Gastrocnemius medialis (tissue), 4 donors: ENCODE results near the gene AJAP1.

ENCODE experiments used
- POLR2A ChIP-seq, 2 donors: fragments of 450-650 bp; IDR thresholded peaks; one replicate each; pipeline ENCODE4 v1.6.1; 2017; ENCODE audit warnings: antibody characterized with exemption in 2 of 2, mild to moderate bottlenecking in 2 of 2, moderate library complexity in 2 of 2
- TF ChIP-seq, protein P1 (sequence below), 5 experiments: fragments of 450-650 bp in 3 of 5; fragments of 200-600 bp in 2 of 5; sonication (generic) in 2 of 5; IDR thresholded peaks in 4 of 5; conservative IDR thresholded peaks in 1 of 5; 1 replicate in 4 of 5; 2 replicates in 1 of 5; pipeline ENCODE4 v1.5.1; 2016 to 2019; ENCODE audit warnings: antibody characterized with exemption in 5 of 5, mild to moderate bottlenecking in 3 of 5, moderate library complexity in 3 of 5

DNA sequence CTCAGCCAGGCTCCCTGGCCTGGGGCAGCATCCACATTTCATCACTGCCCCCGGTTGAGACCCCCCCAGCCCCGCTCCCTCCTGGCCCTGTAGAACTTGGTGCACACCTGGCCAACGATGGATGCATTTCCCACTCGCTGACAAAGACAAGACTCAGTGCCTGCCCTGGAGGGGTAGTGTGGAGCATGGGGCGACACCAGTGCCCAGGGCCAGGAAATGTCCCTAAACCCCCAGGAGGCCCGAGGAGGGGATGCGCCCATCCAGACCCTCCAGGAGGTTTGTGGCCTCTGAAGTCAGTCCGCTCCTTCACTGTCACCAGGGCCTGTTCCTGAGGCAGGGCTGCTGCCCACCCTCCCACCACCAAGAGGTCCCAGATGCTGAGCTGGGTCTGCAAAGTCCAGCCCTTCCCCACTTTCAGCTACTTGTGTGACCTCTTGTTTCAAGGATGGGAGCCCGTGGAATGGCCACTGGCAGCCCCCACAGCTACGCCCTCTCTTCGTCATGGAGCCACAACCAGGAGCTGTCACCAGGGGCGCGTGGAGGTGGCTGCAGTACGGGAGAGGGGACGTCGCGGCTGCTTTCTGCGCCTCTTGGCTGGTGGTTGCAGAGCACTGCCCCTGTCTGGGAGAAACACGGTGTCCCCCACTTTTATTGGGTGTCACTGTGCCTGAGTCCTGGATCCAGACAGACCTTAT is 35.7 kb downstream of the AJAP1 start:
- TF ChIP-seq, protein P1, sequence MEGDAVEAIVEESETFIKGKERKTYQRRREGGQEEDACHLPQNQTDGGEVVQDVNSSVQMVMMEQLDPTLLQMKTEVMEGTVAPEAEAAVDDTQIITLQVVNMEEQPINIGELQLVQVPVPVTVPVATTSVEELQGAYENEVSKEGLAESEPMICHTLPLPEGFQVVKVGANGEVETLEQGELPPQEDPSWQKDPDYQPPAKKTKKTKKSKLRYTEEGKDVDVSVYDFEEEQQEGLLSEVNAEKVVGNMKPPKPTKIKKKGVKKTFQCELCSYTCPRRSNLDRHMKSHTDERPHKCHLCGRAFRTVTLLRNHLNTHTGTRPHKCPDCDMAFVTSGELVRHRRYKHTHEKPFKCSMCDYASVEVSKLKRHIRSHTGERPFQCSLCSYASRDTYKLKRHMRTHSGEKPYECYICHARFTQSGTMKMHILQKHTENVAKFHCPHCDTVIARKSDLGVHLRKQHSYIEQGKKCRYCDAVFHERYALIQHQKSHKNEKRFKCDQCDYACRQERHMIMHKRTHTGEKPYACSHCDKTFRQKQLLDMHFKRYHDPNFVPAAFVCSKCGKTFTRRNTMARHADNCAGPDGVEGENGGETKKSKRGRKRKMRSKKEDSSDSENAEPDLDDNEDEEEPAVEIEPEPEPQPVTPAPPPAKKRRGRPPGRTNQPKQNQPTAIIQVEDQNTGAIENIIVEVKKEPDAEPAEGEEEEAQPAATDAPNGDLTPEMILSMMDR (IDR thresholded peaks at IDR 0.05 in 4 of 5, conservative IDR thresholded peaks at IDR 0.05 in 1 of 5): no peak
- TF ChIP-seq POLR2A (IDR thresholded peaks at IDR 0.05): no peak
